ENCODE results near the gene USH1G.
"Not testable (repeated sequence)": the region's sequence is repeated elsewhere in the genome, so short reads cannot be mapped to it uniquely, and the experiment has no call there.

The USH1G gene

GRCh38 chr17:74922694-74923537 is at the start of gene USH1G:
Gene USH1G (minus strand): TSS chr17:74923255. CDS start chr17:74923073, 182 bp downstream.
- DNase-seq = no peak

GRCh38 chr17:74972107-74972972 is 49.3 kb upstream of the USH1G start, which contains the start of gene HID1:
Gene HID1 (minus strand): TSS chr17:74972759. CDS start chr17:74972656, 103 bp downstream.
- DNase-seq = no peak

- DNase-seq = no peak
These were observed 48.7 kb upstream of the USH1G start for GRCh38 chr17:74971842-74972106.

- no peak for DNase-seq
These were observed 48.2 kb upstream of the USH1G start for GRCh38 chr17:74971069-74971841.

GRCh38 chr17:74970395-74970794 is 47.3 kb upstream of the USH1G start:
- no peak for DNase-seq

- DNase-seq = not testable (repeated sequence)
These were observed 46.4 kb upstream of the USH1G start for GRCh38 chr17:74969501-74969900.

GRCh38 chr17:74968361-74968780 is 45.3 kb upstream of the USH1G start:
- DNase-seq = no peak

GRCh38 chr17:74964988-74965622 is 42.0 kb upstream of the USH1G start:
- DNase-seq = no peak

GRCh38 chr17:74964246-74964761 is 41.2 kb upstream of the USH1G start:
- no peak for DNase-seq

GRCh38 chr17:74963656-74964055 is 40.6 kb upstream of the USH1G start:
- DNase-seq = no peak

- DNase-seq = no peak
These were observed 39.8 kb upstream of the USH1G start for GRCh38 chr17:74962622-74963394.

GRCh38 chr17:74961657-74962350 is 38.7 kb upstream of the USH1G start:
- DNase-seq = peak; percentile 85

- DNase-seq = peak; percentile 78
These were observed 37.7 kb upstream of the USH1G start for GRCh38 chr17:74960570-74961342.

GRCh38 chr17:74959826-74960515 is 36.9 kb upstream of the USH1G start:
- DNase-seq = no peak

GRCh38 chr17:74957935-74958740 is 35.1 kb upstream of the USH1G start:
- DNase-seq = peak; percentile 60

- no peak for DNase-seq
These were observed 33.0 kb upstream of the USH1G start for GRCh38 chr17:74956093-74956492.

GRCh38 chr17:74954665-74955421 is 31.8 kb upstream of the USH1G start:
- DNase-seq = no peak

GRCh38 chr17:74954115-74954514 is 31.1 kb upstream of the USH1G start:
- no peak for DNase-seq

All from hematopoietic multipotent progenitor cell treated with erythropoietin and hydrocortisone succinate and interleukin-3 and kit ligand, for 8 days (in vitro differentiated cells).